Activated T-helper 2 cell treated with anti-CD3 and anti-CD28 coated beads, Interferon-gamma antibody, Interleukin-2, Interleukin-4, amounts not matched to agents 10 μg/mL and 5 μg/mL and 100 μg/mL, durations not matched to agents 14 hours and 24 hours and 36 hours (primary cell): ENCODE measurements around the gene ADH1C. TPM values are rescaled to one million over a fixed set of nuclear protein-coding genes. Genes with fewer than 3 reads are reported as not detected.
"Not testable (repeated sequence)": the region's sequence is repeated elsewhere in the genome, so short reads cannot be mapped to it uniquely, and the experiment has no call there.

Experiments used
- DNase-seq: peaks from one replicate; pipeline ENCODE4 v3.0.0; 2021; ENCODE audit warnings: low spot score
- H3K27ac Mint-ChIP-seq: one replicate; pipeline ENCODE4 v1.8.0; 2021; ENCODE audit warnings: mixed read lengths
- H3K27me3 Mint-ChIP-seq: one replicate; pipeline ENCODE4 v1.8.0; 2021; ENCODE audit warnings: low read depth, mixed read lengths
- H3K36me3 Mint-ChIP-seq: one replicate; pipeline ENCODE4 v1.8.0; 2021; ENCODE audit warnings: low read depth, mixed read lengths
- H3K4me1 Mint-ChIP-seq: one replicate; pipeline ENCODE4 v1.8.0; 2021; ENCODE audit warnings: low read depth, mixed read lengths
- H3K4me3 Mint-ChIP-seq: one replicate; pipeline ENCODE4 v1.8.0; 2021; ENCODE audit warnings: low read depth, mild to moderate bottlenecking, moderate library complexity, mixed read lengths
- H3K9me3 Mint-ChIP-seq: one replicate; pipeline ENCODE4 v1.8.0; 2021; ENCODE audit warnings: mixed read lengths
- intact Hi-C: fragments of 100-400 bp; cut with micrococcal nuclease; formaldehyde crosslinking; loops from one replicate; pipeline ENCODE4 v1.15.1; 2023
- total RNA-seq: library from RNA; stranded (reverse); gene quantifications from 2 replicates; pipeline ENCODE4 v1.2.3, GENCODE V29; 2022

Gene ADH1C
- total RNA-seq, 1 donor from 2014 or later, result not detected

- H3K4me3 Mint-ChIP-seq, result no peak overlapping the region
Measured at GRCh38 chr4:99349338-99349737, 3.2 kb downstream of the ADH1C start.

GRCh38 chr4:99342624-99343023 lies 9.9 kb downstream of the ADH1C start:
- H3K36me3 Mint-ChIP-seq, H3K4me3 Mint-ChIP-seq, H3K9me3 Mint-ChIP-seq, intact Hi-C loops, H3K27me3 Mint-ChIP-seq, H3K27ac Mint-ChIP-seq, H3K4me1 Mint-ChIP-seq, DNase-seq: not testable (repeated sequence)

More at GRCh38 chr4:99349338-99349737, 3.2 kb downstream of the ADH1C start:
- H3K36me3 Mint-ChIP-seq, result no peaks in the 10 kb centered on the region
- H3K4me1 Mint-ChIP-seq, result no peaks in the 10 kb centered on the region
- H3K27me3 Mint-ChIP-seq, result no peaks in the 10 kb centered on the region
- H3K27ac Mint-ChIP-seq, result no peak overlapping the region
- intact Hi-C loops, result no loop called here
- no peak for DNase-seq
- H3K9me3 Mint-ChIP-seq, result no peaks in the 10 kb centered on the region

- Mint-ChIP-seq H3K4me1 (no peaks in the 10 kb centered on the region), H3K9me3 (no peaks in the 10 kb centered on the region), H3K27me3 (no peaks in the 10 kb centered on the region), H3K27ac (no peak overlapping the region), H3K4me3 (no peak overlapping the region), H3K36me3 (no peaks in the 10 kb centered on the region)
- DNase-seq, result no peak
- intact Hi-C loops, result no loop called here
Measured at GRCh38 chr4:99341426-99341825, 11.1 kb downstream of the ADH1C start.

- H3K4me1 Mint-ChIP-seq, result no peaks in the 10 kb centered on the region
- no peaks in the 10 kb centered on the region for H3K36me3 Mint-ChIP-seq
- H3K4me3 Mint-ChIP-seq, result no peak overlapping the region
- DNase-seq, result no peak
- H3K27ac Mint-ChIP-seq, result no peak overlapping the region
- intact Hi-C loops, result no loop called here
- no peaks in the 10 kb centered on the region for H3K27me3 Mint-ChIP-seq
- H3K9me3 Mint-ChIP-seq, result no peaks in the 10 kb centered on the region
Measured at GRCh38 chr4:99339172-99339571, 13.4 kb downstream of the ADH1C start.

GRCh38 chr4:99336553-99336952 lies 16.0 kb downstream of the ADH1C start:
- Mint-ChIP-seq H3K36me3 (no peaks in the 10 kb centered on the region), H3K4me1 (no peaks in the 10 kb centered on the region), H3K9me3 (no peaks in the 10 kb centered on the region), H3K4me3 (no peak overlapping the region), H3K27ac (no peak overlapping the region), H3K27me3 (no peaks in the 10 kb centered on the region)
- DNase-seq, result no peak
- intact Hi-C loops, result no loop called here

- intact Hi-C loops, result no loop called here
- DNase-seq, result no peak
- Mint-ChIP-seq H3K4me3 (no peak overlapping the region), H3K27ac (no peak overlapping the region), H3K27me3 (no peaks in the 10 kb centered on the region), H3K9me3 (no peaks in the 10 kb centered on the region), H3K4me1 (no peaks in the 10 kb centered on the region), H3K36me3 (no peaks in the 10 kb centered on the region)
Measured at GRCh38 chr4:99334880-99335279, 17.7 kb downstream of the ADH1C start.

GRCh38 chr4:99330648-99331047 lies 21.9 kb downstream of the ADH1C start:
- H3K36me3 Mint-ChIP-seq, result no peaks in the 10 kb centered on the region
- H3K27ac Mint-ChIP-seq, result no peak overlapping the region
- H3K27me3 Mint-ChIP-seq, result no peaks in the 10 kb centered on the region
- DNase-seq, result no peak
- no peaks in the 10 kb centered on the region for H3K4me1 Mint-ChIP-seq
- H3K4me3 Mint-ChIP-seq, result no peak overlapping the region
- H3K9me3 Mint-ChIP-seq, result no peaks in the 10 kb centered on the region
- intact Hi-C loops, result no loop called here

GRCh38 chr4:99329876-99330275 lies 22.7 kb downstream of the ADH1C start:
- Mint-ChIP-seq H3K36me3 (no peaks in the 10 kb centered on the region), H3K4me1 (no peaks in the 10 kb centered on the region), H3K27ac (no peak overlapping the region), H3K9me3 (no peaks in the 10 kb centered on the region), H3K27me3 (no peaks in the 10 kb centered on the region), H3K4me3 (no peak overlapping the region)
- DNase-seq, result no peak
- intact Hi-C loops, result no loop called here

GRCh38 chr4:99324979-99325378 lies 27.6 kb downstream of the ADH1C start:
- Mint-ChIP-seq H3K27me3 (no peaks in the 10 kb centered on the region), H3K4me1 (no peaks in the 10 kb centered on the region), H3K36me3 (no peaks in the 10 kb centered on the region), H3K27ac (no peak overlapping the region), H3K9me3 (no peaks in the 10 kb centered on the region), H3K4me3 (no peak overlapping the region)
- no peak for DNase-seq
- intact Hi-C loops, result no loop called here

GRCh38 chr4:99324361-99324760 lies 28.2 kb downstream of the ADH1C start:
- H3K4me1 Mint-ChIP-seq, result no peaks in the 10 kb centered on the region

GRCh38 chr4:99323756-99324155 lies 28.8 kb downstream of the ADH1C start:
- intact Hi-C loops, result no loop called here
- no peak overlapping the region for H3K4me3 Mint-ChIP-seq
- no peaks in the 10 kb centered on the region for H3K9me3 Mint-ChIP-seq
- H3K4me1 Mint-ChIP-seq, result no peaks in the 10 kb centered on the region
- no peaks in the 10 kb centered on the region for H3K27me3 Mint-ChIP-seq
- H3K27ac Mint-ChIP-seq, result no peak overlapping the region
- DNase-seq, result no peak
- no peaks in the 10 kb centered on the region for H3K36me3 Mint-ChIP-seq

More at GRCh38 chr4:99324361-99324760, 28.2 kb downstream of the ADH1C start:
- Mint-ChIP-seq H3K9me3 (no peaks in the 10 kb centered on the region), H3K4me3 (no peak overlapping the region), H3K36me3 (no peaks in the 10 kb centered on the region), H3K27me3 (no peaks in the 10 kb centered on the region), H3K27ac (no peak overlapping the region)
- intact Hi-C loops, result no loop called here
- DNase-seq, result no peak

GRCh38 chr4:99321241-99322191 lies 31.0 kb downstream of the ADH1C start, which contains the start of gene ADH1B:
ADH1B (minus strand) TSS chr4:99321401; CDS start chr4:99321331, 70 bp downstream.
- DNase-seq, result no peak
- H3K4me1 Mint-ChIP-seq, result no peaks in the 10 kb centered on the region
- H3K4me3 Mint-ChIP-seq, result no peak within 1 kb of the TSS
- intact Hi-C loops, result no loop called here
- H3K9me3 Mint-ChIP-seq, result no peaks in the 10 kb centered on the region
- no peaks in the 10 kb centered on the region for H3K27me3 Mint-ChIP-seq
- H3K27ac Mint-ChIP-seq, result no peak within 1 kb of the TSS
- H3K36me3 Mint-ChIP-seq, result no peaks in the 10 kb centered on the region

GRCh38 chr4:99317811-99318210 lies 34.7 kb downstream of the ADH1C start:
- H3K36me3 Mint-ChIP-seq, H3K9me3 Mint-ChIP-seq, intact Hi-C loops, H3K27me3 Mint-ChIP-seq, DNase-seq, H3K4me1 Mint-ChIP-seq, H3K27ac Mint-ChIP-seq, H3K4me3 Mint-ChIP-seq: not testable (repeated sequence)
